Activated naive CD8-positive, alpha-beta T cell treated with anti-CD3 and anti-CD28 coated beads, Interleukin-2, amount 50 U/mL, for 24 hours (primary cell): ENCODE data around the gene NAT8.
"Not testable (repeated sequence)": the region's sequence is repeated elsewhere in the genome, so short reads cannot be mapped to it uniquely, and the experiment has no call there.

ENCODE experiments used
- ATAC-seq: fragments of 150-1000 bp; cut with Tn5 transposase; one replicate; pipeline ENCODE4 v1.10.0; 2021
- DNase-seq: peaks from one replicate; pipeline ENCODE4 v3.0.0; 2021
- H3K27ac Mint-ChIP-seq: one replicate; pipeline ENCODE4 v1.8.0; 2021; ENCODE audit warnings: mild to moderate bottlenecking, mixed read lengths
- H3K27me3 Mint-ChIP-seq: one replicate; pipeline ENCODE4 v1.8.0; 2021; ENCODE audit warnings: mixed read lengths
- H3K36me3 Mint-ChIP-seq: one replicate; pipeline ENCODE4 v1.8.0; 2021; ENCODE audit warnings: low read depth, mixed read lengths
- H3K4me1 Mint-ChIP-seq: one replicate; pipeline ENCODE4 v1.8.0; 2021; ENCODE audit warnings: mixed read lengths
- H3K4me3 Mint-ChIP-seq: one replicate; pipeline ENCODE4 v1.8.0; 2021; ENCODE audit warnings: mild to moderate bottlenecking, moderate library complexity, mixed read lengths
- H3K9me3 Mint-ChIP-seq: one replicate; pipeline ENCODE4 v1.8.0; 2021; ENCODE audit warnings: mixed read lengths

Gene NAT8

GRCh38 chr2:73614105-73614504 lies 28.1 kb downstream of the NAT8 start:
- ATAC-seq (peak; percentile 92), DNase-seq (peak; percentile 10)
- no peak overlapping the region for H3K4me3 Mint-ChIP-seq
- H3K27ac Mint-ChIP-seq = no peak overlapping the region
- no peaks in the 10 kb centered on the region for H3K9me3 Mint-ChIP-seq
- H3K36me3 Mint-ChIP-seq = no peaks in the 10 kb centered on the region
- H3K4me1 Mint-ChIP-seq = peaks cover 18% of the 10 kb centered on the region
- H3K27me3 Mint-ChIP-seq = no peaks in the 10 kb centered on the region

- H3K27me3 Mint-ChIP-seq = no peaks in the 10 kb centered on the region
Measured at GRCh38 chr2:73611867-73612266, 30.4 kb downstream of the NAT8 start.

GRCh38 chr2:73611193-73611592 lies 31.0 kb downstream of the NAT8 start:
- Mint-ChIP-seq H3K4me1 (peaks cover 18% of the 10 kb centered on the region), H3K4me3 (no peak overlapping the region), H3K36me3 (peaks cover 5% of the 10 kb centered on the region), H3K9me3 (no peaks in the 10 kb centered on the region), H3K27me3 (no peaks in the 10 kb centered on the region), H3K27ac (no peak overlapping the region)
- no peak for ATAC-seq
- DNase-seq = no peak

More at GRCh38 chr2:73611867-73612266, 30.4 kb downstream of the NAT8 start:
- no peak overlapping the region for H3K27ac Mint-ChIP-seq
- H3K4me1 Mint-ChIP-seq = peaks cover 18% of the 10 kb centered on the region
- no peaks in the 10 kb centered on the region for H3K9me3 Mint-ChIP-seq
- no peak for ATAC-seq
- H3K4me3 Mint-ChIP-seq = no peak overlapping the region
- no peak for DNase-seq
- peaks cover 5% of the 10 kb centered on the region for H3K36me3 Mint-ChIP-seq

GRCh38 chr2:73610111-73610510 lies 32.1 kb downstream of the NAT8 start:
- Mint-ChIP-seq H3K27ac (no peak overlapping the region), H3K27me3 (no peaks in the 10 kb centered on the region), H3K36me3 (peaks cover 7% of the 10 kb centered on the region), H3K4me1 (peaks cover 17% of the 10 kb centered on the region), H3K9me3 (no peaks in the 10 kb centered on the region), H3K4me3 (no peak overlapping the region)
- DNase-seq = no peak
- ATAC-seq = no peak

GRCh38 chr2:73604589-73604988 lies 37.6 kb downstream of the NAT8 start:
- not testable (repeated sequence) for H3K4me1 Mint-ChIP-seq, DNase-seq, H3K27ac Mint-ChIP-seq, ATAC-seq, H3K9me3 Mint-ChIP-seq, H3K27me3 Mint-ChIP-seq, H3K4me3 Mint-ChIP-seq
- peaks cover 13% of the 10 kb centered on the region for H3K36me3 Mint-ChIP-seq

GRCh38 chr2:73603099-73603588 lies 39.1 kb downstream of the NAT8 start:
- not testable (repeated sequence) for DNase-seq, H3K4me3 Mint-ChIP-seq, H3K27me3 Mint-ChIP-seq, H3K9me3 Mint-ChIP-seq, H3K4me1 Mint-ChIP-seq
- peak; percentile 59 for ATAC-seq
- Mint-ChIP-seq H3K36me3 (peaks cover 13% of the 10 kb centered on the region), H3K27ac (peak overlapping the region; percentile 40)

- Mint-ChIP-seq H3K4me3 (no peak overlapping the region), H3K27ac (no peak overlapping the region), H3K4me1 (peaks cover 3% of the 10 kb centered on the region), H3K9me3 (no peaks in the 10 kb centered on the region), H3K27me3 (no peaks in the 10 kb centered on the region), H3K36me3 (peaks cover 8% of the 10 kb centered on the region)
- ATAC-seq (no peak), DNase-seq (no peak)
Measured at GRCh38 chr2:73601780-73602179, 40.4 kb downstream of the NAT8 start.

- no peak overlapping the region for H3K4me3 Mint-ChIP-seq
- H3K36me3 Mint-ChIP-seq = peaks cover 7% of the 10 kb centered on the region
- H3K27me3 Mint-ChIP-seq = no peaks in the 10 kb centered on the region
- peaks cover 10% of the 10 kb centered on the region for H3K9me3 Mint-ChIP-seq
- no peak for ATAC-seq
- no peak for DNase-seq
- H3K4me1 Mint-ChIP-seq = no peaks in the 10 kb centered on the region
- no peak overlapping the region for H3K27ac Mint-ChIP-seq
Measured at GRCh38 chr2:73594251-73594650, 48.0 kb downstream of the NAT8 start.

GRCh38 chr2:73593680-73594079 lies 48.5 kb downstream of the NAT8 start:
- H3K4me1 Mint-ChIP-seq = no peaks in the 10 kb centered on the region
- no peak overlapping the region for H3K4me3 Mint-ChIP-seq
- peaks cover 10% of the 10 kb centered on the region for H3K9me3 Mint-ChIP-seq
- H3K36me3 Mint-ChIP-seq = peaks cover 7% of the 10 kb centered on the region
- no peaks in the 10 kb centered on the region for H3K27me3 Mint-ChIP-seq
- H3K27ac Mint-ChIP-seq = no peak overlapping the region
- ATAC-seq (no peak), DNase-seq (no peak)
